GM19328 (cell line): ENCODE data around the gene PLEKHJ1.
"Not testable (repeated sequence)": the region's sequence is repeated elsewhere in the genome, so short reads cannot be mapped to it uniquely, and the experiment has no call there.

Experiments
- ATAC-seq: cut with Tn5 transposase; IDR thresholded peaks from one replicate; pipeline ENCODE4 v1.9.1; 2021; ENCODE audit warnings: mild to moderate bottlenecking, moderate library complexity; ENCODE audit not compliant: unreplicated experiment

PLEKHJ1 gene

GRCh38 chr19:2201473-2202148 lies 34.5 kb downstream of the PLEKHJ1 start:
- ATAC-seq = no peak

GRCh38 chr19:2200624-2201294 lies 35.4 kb downstream of the PLEKHJ1 start:
- ATAC-seq = not testable (repeated sequence)

- ATAC-seq = no peak
These were observed 36.1 kb downstream of the PLEKHJ1 start for GRCh38 chr19:2199861-2200623.

- no peak for ATAC-seq
These were observed 36.9 kb downstream of the PLEKHJ1 start for GRCh38 chr19:2199215-2199614.

GRCh38 chr19:2198317-2198716 lies 37.8 kb downstream of the PLEKHJ1 start:
- ATAC-seq = no peak

- ATAC-seq = no peak
These were observed 38.9 kb downstream of the PLEKHJ1 start for GRCh38 chr19:2197270-2197669.

GRCh38 chr19:2195914-2196313 lies 40.2 kb downstream of the PLEKHJ1 start:
- no peak for ATAC-seq

GRCh38 chr19:2195361-2195760 lies 40.8 kb downstream of the PLEKHJ1 start:
- no peak for ATAC-seq

- no peak for ATAC-seq
These were observed 41.5 kb downstream of the PLEKHJ1 start for GRCh38 chr19:2194513-2195078.

GRCh38 chr19:2193807-2194206 lies 42.3 kb downstream of the PLEKHJ1 start:
- ATAC-seq = no peak

- ATAC-seq = no peak
These were observed 43.3 kb downstream of the PLEKHJ1 start for GRCh38 chr19:2192862-2193261.

- ATAC-seq = no peak
These were observed 44.4 kb downstream of the PLEKHJ1 start for GRCh38 chr19:2191456-2192310.

GRCh38 chr19:2190848-2191455 lies 45.2 kb downstream of the PLEKHJ1 start:
- no peak for ATAC-seq

- ATAC-seq = no peak
These were observed 46.2 kb downstream of the PLEKHJ1 start for GRCh38 chr19:2189880-2190279.

- ATAC-seq = no peak
These were observed 47.3 kb downstream of the PLEKHJ1 start for GRCh38 chr19:2188708-2189385.

GRCh38 chr19:2187159-2187558 lies 49.0 kb downstream of the PLEKHJ1 start:
- no peak for ATAC-seq

- ATAC-seq = no peak
These were observed 49.9 kb downstream of the PLEKHJ1 start for GRCh38 chr19:2186071-2186846.

GRCh38 chr19:2185734-2186070 lies 50.4 kb downstream of the PLEKHJ1 start:
- no peak for ATAC-seq

- no peak for ATAC-seq
These were observed 51.6 kb downstream of the PLEKHJ1 start for GRCh38 chr19:2184422-2184975.
